T-helper 17 cell (primary cell): Measurements from ENCODE around the gene PCF11. TPM values are rescaled to one million over a fixed set of nuclear protein-coding genes. Genes with fewer than 3 reads are reported as not detected.
A peak's percentile ranks its signal among the peaks of the same experiment; 100 is the strongest.
"Not testable (repeated sequence)": the region's sequence is repeated elsewhere in the genome, so short reads cannot be mapped to it uniquely, and the experiment has no call there.

Experiments used
- ATAC-seq: fragments of 150-1000 bp; cut with Tn5 transposase; 2 replicates; pipeline ENCODE4 v1.10.0; 2021; ENCODE audit warnings: mild to moderate bottlenecking, moderate library complexity
- DNase-seq, 3 donors: peaks; one replicate each; pipeline versions ENCODE4 v3.0.0 to v3.0.0-alpha.2; 2020 to 2021
- H3K9me3 ChIP-seq: one replicate; pipeline ENCODE4 v1.7.0; 2013; ENCODE audit warnings: low read length, mild to moderate bottlenecking; ENCODE audit not compliant: control insufficient read depth, poor library complexity, severe bottlenecking
- H3K27ac Mint-ChIP-seq: one replicate; pipeline ENCODE4 v1.8.0; 2022; ENCODE audit warnings: mild to moderate bottlenecking, moderate library complexity, mixed read lengths
- H3K27me3 Mint-ChIP-seq: one replicate; pipeline ENCODE4 v1.8.0; 2022; ENCODE audit warnings: mixed read lengths
- H3K36me3 Mint-ChIP-seq: one replicate; pipeline ENCODE4 v1.8.0; 2022; ENCODE audit warnings: low read depth, mixed read lengths
- H3K4me1 Mint-ChIP-seq: one replicate; pipeline ENCODE4 v1.8.0; 2022; ENCODE audit warnings: mild to moderate bottlenecking, mixed read lengths
- H3K4me3 Mint-ChIP-seq: one replicate; pipeline ENCODE4 v1.8.0; 2022; ENCODE audit warnings: mild to moderate bottlenecking, moderate library complexity, mixed read lengths
- total RNA-seq, 4 donors: library from RNA in 2 of 4; stranded (reverse) in 2 of 4; gene quantifications; one replicate each; pipeline ENCODE4 v1.2.3 and lab custom pipeline; 2022 to 2026

PCF11 gene
- total RNA-seq, 2 donors from 2014 or later = 152 to 153 TPM

- Mint-ChIP-seq H3K27ac (no peak overlapping the region), H3K36me3 (no peaks in the 10 kb centered on the region), H3K4me3 (no peak overlapping the region), H3K27me3 (peaks cover 4% of the 10 kb centered on the region), H3K4me1 (no peaks in the 10 kb centered on the region)
- DNase-seq (no peak), ATAC-seq (no peak)
- H3K9me3 ChIP-seq = no peaks in the 10 kb centered on the region
Measured at GRCh38 chr11:83132191-83132590, 24.7 kb upstream of the PCF11 start.

GRCh38 chr11:83133266-83133665 lies 23.7 kb upstream of the PCF11 start:
- not testable (repeated sequence) for H3K4me1 Mint-ChIP-seq, H3K9me3 ChIP-seq, H3K36me3 Mint-ChIP-seq, H3K27ac Mint-ChIP-seq, ATAC-seq, DNase-seq, H3K4me3 Mint-ChIP-seq, H3K27me3 Mint-ChIP-seq

GRCh38 chr11:83139310-83139709 lies 17.6 kb upstream of the PCF11 start:
- DNase-seq = no peak
- no peaks in the 10 kb centered on the region for H3K9me3 ChIP-seq
- Mint-ChIP-seq H3K4me3 (no peak overlapping the region), H3K27ac (no peak overlapping the region), H3K36me3 (no peaks in the 10 kb centered on the region), H3K27me3 (no peaks in the 10 kb centered on the region), H3K4me1 (peaks cover 2% of the 10 kb centered on the region)
- no peak for ATAC-seq

- H3K4me3 Mint-ChIP-seq = no peak overlapping the region
- no peak for DNase-seq
- H3K4me1 Mint-ChIP-seq = peaks cover 2% of the 10 kb centered on the region
- no peak for ATAC-seq
- no peaks in the 10 kb centered on the region for H3K27me3 Mint-ChIP-seq
- H3K36me3 Mint-ChIP-seq = no peaks in the 10 kb centered on the region
- H3K27ac Mint-ChIP-seq = no peak overlapping the region
- H3K9me3 ChIP-seq = no peaks in the 10 kb centered on the region
Measured at GRCh38 chr11:83140691-83141455, 16.1 kb upstream of the PCF11 start.

GRCh38 chr11:83147895-83148294 lies 9.0 kb upstream of the PCF11 start:
- H3K27me3 Mint-ChIP-seq = no peaks in the 10 kb centered on the region
- no peaks in the 10 kb centered on the region for H3K36me3 Mint-ChIP-seq

GRCh38 chr11:83150450-83150849 lies 6.5 kb upstream of the PCF11 start:
- Mint-ChIP-seq H3K4me3 (no peak overlapping the region), H3K36me3 (no peaks in the 10 kb centered on the region), H3K27ac (no peak overlapping the region), H3K27me3 (no peaks in the 10 kb centered on the region), H3K4me1 (no peaks in the 10 kb centered on the region)
- no peak for ATAC-seq
- no peaks in the 10 kb centered on the region for H3K9me3 ChIP-seq
- DNase-seq = no peak

More at GRCh38 chr11:83147895-83148294, 9.0 kb upstream of the PCF11 start:
- Mint-ChIP-seq H3K4me1 (no peaks in the 10 kb centered on the region), H3K27ac (no peak overlapping the region), H3K4me3 (no peak overlapping the region)
- ATAC-seq = no peak
- no peak for DNase-seq
- H3K9me3 ChIP-seq = no peaks in the 10 kb centered on the region

- peaks cover 2% of the 10 kb centered on the region for H3K4me1 Mint-ChIP-seq
- ATAC-seq = no peak
- no peak overlapping the region for H3K4me3 Mint-ChIP-seq
- H3K9me3 ChIP-seq = no peaks in the 10 kb centered on the region
- no peak overlapping the region for H3K27ac Mint-ChIP-seq
- no peak for DNase-seq
- H3K36me3 Mint-ChIP-seq = no peaks in the 10 kb centered on the region
- H3K27me3 Mint-ChIP-seq = no peaks in the 10 kb centered on the region
Measured at GRCh38 chr11:83151274-83151977, 5.5 kb upstream of the PCF11 start.

- H3K9me3 ChIP-seq = no peaks in the 10 kb centered on the region
- Mint-ChIP-seq H3K36me3 (peaks cover 2% of the 10 kb centered on the region), H3K27ac (no peak overlapping the region), H3K4me3 (no peak overlapping the region), H3K27me3 (no peaks in the 10 kb centered on the region), H3K4me1 (peaks cover 2% of the 10 kb centered on the region)
- ATAC-seq = no peak
- DNase-seq = no peak
Measured at GRCh38 chr11:83152264-83152663, 4.7 kb upstream of the PCF11 start.

- H3K27me3 Mint-ChIP-seq = no peaks in the 10 kb centered on the region
- no peak overlapping the region for H3K4me3 Mint-ChIP-seq
- peaks cover 5% of the 10 kb centered on the region for H3K36me3 Mint-ChIP-seq
- DNase-seq = no peak
- no peak for ATAC-seq
- peaks cover 5% of the 10 kb centered on the region for H3K4me1 Mint-ChIP-seq
- no peaks in the 10 kb centered on the region for H3K9me3 ChIP-seq
- no peak overlapping the region for H3K27ac Mint-ChIP-seq
Measured at GRCh38 chr11:83153764-83154163, 3.2 kb upstream of the PCF11 start.

GRCh38 chr11:83156144-83156995 lies 561 bp upstream of the PCF11 start:
- peak overlapping the region; percentile 98 for H3K4me3 Mint-ChIP-seq
- no peaks in the 10 kb centered on the region for H3K9me3 ChIP-seq
- H3K36me3 Mint-ChIP-seq = peaks cover 9% of the 10 kb centered on the region
- ATAC-seq (peak; percentile 90), DNase-seq (peak; percentile 87 to 98 (median 87))
- peak overlapping the region; percentile 99 for H3K27ac Mint-ChIP-seq
- H3K4me1 Mint-ChIP-seq = peaks cover 23% of the 10 kb centered on the region
- H3K27me3 Mint-ChIP-seq = no peaks in the 10 kb centered on the region

GRCh38 chr11:83157594-83158356 lies 844 bp downstream of the PCF11 start:
- peaks cover 33% of the 10 kb centered on the region for H3K4me1 Mint-ChIP-seq
- H3K27me3 Mint-ChIP-seq = no peaks in the 10 kb centered on the region
- peaks cover 9% of the 10 kb centered on the region for H3K36me3 Mint-ChIP-seq
- H3K9me3 ChIP-seq = no peaks in the 10 kb centered on the region
- ATAC-seq (no peak), DNase-seq (peak; percentile 12 to 37 (median 22))
- H3K27ac Mint-ChIP-seq = peak overlapping the region; percentile 99
- H3K4me3 Mint-ChIP-seq = peak overlapping the region; percentile 98

GRCh38 chr11:83158357-83158786 lies 1.4 kb downstream of the PCF11 start:
- no peaks in the 10 kb centered on the region for H3K9me3 ChIP-seq
- Mint-ChIP-seq H3K27ac (peak overlapping the region; percentile 99), H3K4me3 (peak overlapping the region; percentile 98), H3K36me3 (peaks cover 9% of the 10 kb centered on the region), H3K27me3 (no peaks in the 10 kb centered on the region), H3K4me1 (peaks cover 35% of the 10 kb centered on the region)
- ATAC-seq = no peak
- DNase-seq = no peak
